ENCODE results near the gene UBE2Q2. TPM values are rescaled to one million over a fixed set of nuclear protein-coding genes. Genes with fewer than 3 reads are reported as not detected.

UBE2Q2 gene
- total and polyA plus RNA-seq, 10 donors: 22.9 to 38.0 (median 30.8) TPM

DNA sequence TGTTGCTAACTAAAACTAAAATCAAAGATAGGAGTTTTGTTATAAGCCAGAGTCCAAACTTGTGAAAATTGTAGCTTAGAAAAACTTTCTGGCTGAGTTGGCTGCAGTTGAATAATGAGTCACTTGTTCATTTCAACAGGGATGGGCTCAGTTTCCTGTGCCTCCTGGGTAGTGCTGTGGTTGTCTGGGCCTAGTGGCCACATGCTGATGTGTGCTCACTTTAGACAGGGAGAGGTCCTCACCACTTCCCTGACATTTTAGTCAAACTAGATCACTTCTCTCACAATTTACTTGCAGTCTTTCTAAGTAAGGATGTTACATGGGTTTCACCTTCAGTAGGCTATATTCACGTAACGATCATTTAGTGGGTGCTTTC lies 6.3 kb upstream of the UBE2Q2 start:
- intact Hi-C loops (cut with DNase I; ENCODE audit: low total_unique reads): no loop called here
- no peak for DNase-seq
- WGBS, 5 donors: 56 to 78% (median 64%) methylated on average over 2 of the region's 2 CpGs
- no peaks in the 10 kb centered on the region for H3K36me3 ChIP-seq
- no peaks in the 10 kb centered on the region for H3K27me3 ChIP-seq (replicated peaks in 1 of 7)
- no peak for TF ChIP-seq POLR2A (IDR thresholded peaks at IDR 0.05)
- no peak for TF ChIP-seq POLR2AphosphoS5 (IDR thresholded peaks at IDR 0.05)
- TF ChIP-seq, protein P1, sequence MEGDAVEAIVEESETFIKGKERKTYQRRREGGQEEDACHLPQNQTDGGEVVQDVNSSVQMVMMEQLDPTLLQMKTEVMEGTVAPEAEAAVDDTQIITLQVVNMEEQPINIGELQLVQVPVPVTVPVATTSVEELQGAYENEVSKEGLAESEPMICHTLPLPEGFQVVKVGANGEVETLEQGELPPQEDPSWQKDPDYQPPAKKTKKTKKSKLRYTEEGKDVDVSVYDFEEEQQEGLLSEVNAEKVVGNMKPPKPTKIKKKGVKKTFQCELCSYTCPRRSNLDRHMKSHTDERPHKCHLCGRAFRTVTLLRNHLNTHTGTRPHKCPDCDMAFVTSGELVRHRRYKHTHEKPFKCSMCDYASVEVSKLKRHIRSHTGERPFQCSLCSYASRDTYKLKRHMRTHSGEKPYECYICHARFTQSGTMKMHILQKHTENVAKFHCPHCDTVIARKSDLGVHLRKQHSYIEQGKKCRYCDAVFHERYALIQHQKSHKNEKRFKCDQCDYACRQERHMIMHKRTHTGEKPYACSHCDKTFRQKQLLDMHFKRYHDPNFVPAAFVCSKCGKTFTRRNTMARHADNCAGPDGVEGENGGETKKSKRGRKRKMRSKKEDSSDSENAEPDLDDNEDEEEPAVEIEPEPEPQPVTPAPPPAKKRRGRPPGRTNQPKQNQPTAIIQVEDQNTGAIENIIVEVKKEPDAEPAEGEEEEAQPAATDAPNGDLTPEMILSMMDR (IDR thresholded peaks at IDR 0.05 in 8 of 11, conservative IDR thresholded peaks at IDR 0.05 in 3 of 11): no peak
- H3K9me3 ChIP-seq: no peaks in the 10 kb centered on the region
- H3K4me3 ChIP-seq: no peak overlapping the region
- H3K4me1 ChIP-seq: peaks cover 0 to 15% (median under 1%) of the 10 kb centered on the region in 6 donors
- H3K27ac ChIP-seq: peak overlapping the region in 1 of 8 donors; percentile 5

DNA sequence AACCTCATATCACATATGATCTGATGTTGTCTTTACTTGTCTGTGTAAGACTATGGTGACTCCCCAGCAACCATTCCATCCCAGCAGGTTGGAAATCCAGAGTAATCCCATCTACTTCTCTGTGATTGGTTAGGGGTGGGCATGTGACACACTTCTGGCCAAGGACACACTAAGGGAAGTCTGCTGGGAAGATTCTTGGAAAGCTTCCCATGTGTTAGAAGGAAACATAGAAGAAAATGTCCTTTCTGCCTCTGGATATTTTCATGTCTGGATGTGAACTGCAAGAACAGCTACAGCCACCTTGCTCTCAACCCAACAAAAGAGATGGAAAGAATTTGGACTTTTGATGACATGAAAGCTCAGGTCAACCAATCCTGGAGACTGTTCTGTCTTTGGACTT lies 2.6 kb upstream of the UBE2Q2 start:
- H3K4me1 ChIP-seq: peaks cover 11 to 43% (median 24%) of the 10 kb centered on the region in 6 donors
- TF ChIP-seq, protein P1 (IDR thresholded peaks at IDR 0.05 in 8 of 11, conservative IDR thresholded peaks at IDR 0.05 in 3 of 11): no peak
- no peak for TF ChIP-seq POLR2AphosphoS5 (IDR thresholded peaks at IDR 0.05)
- no peak for TF ChIP-seq POLR2A (IDR thresholded peaks at IDR 0.05)
- DNase-seq: no peak
- H3K9me3 ChIP-seq: no peaks in the 10 kb centered on the region
- H3K27ac ChIP-seq: peak overlapping the region in 1 of 8 donors; percentile 23
- H3K4me3 ChIP-seq: no peak overlapping the region
- intact Hi-C loops (cut with DNase I; ENCODE audit: low total_unique reads): loop anchor here (10.0 kb wide), 1 partner anchor 64 kb away; the partner anchor contains the start of gene FBXO22
- H3K27me3 ChIP-seq (replicated peaks in 1 of 7): no peaks in the 10 kb centered on the region
- no peaks in the 10 kb centered on the region for H3K36me3 ChIP-seq

DNA sequence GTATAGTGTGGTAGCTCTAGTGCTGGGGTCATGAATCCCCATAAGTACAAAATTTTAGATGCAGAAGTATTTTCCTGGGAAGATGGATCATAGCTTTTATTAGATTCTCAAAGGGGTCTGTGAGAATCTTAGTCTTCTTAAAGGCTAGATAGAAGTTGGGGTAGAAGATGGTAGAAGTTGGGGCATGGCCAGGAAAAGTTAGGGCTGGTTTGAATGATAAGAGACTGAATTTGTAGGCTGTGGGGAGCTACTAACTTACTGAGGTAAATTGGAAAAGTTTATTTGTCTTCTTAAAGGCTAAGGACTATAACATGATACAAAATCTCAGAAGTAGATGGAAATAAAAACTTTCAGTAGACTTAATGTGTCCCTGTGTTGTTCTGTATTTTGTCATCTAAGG lies 1.6 kb upstream of the UBE2Q2 start:
- Histone ChIP-seq H3K36me3 (no peaks in the 10 kb centered on the region), H3K9me3 (no peaks in the 10 kb centered on the region), H3K4me1 (peaks cover 19 to 53% (median 34%) of the 10 kb centered on the region in 6 donors), H3K27ac (no peak overlapping the region), H3K4me3 (no peak overlapping the region), H3K27me3 (replicated peaks in 1 of 7) (no peaks in the 10 kb centered on the region)
- intact Hi-C loops (cut with DNase I; ENCODE audit: low total_unique reads): loop anchor here (10.0 kb wide), 1 partner anchor 63 kb away; the partner anchor contains the start of gene FBXO22
- no peak for TF ChIP-seq POLR2AphosphoS5 (IDR thresholded peaks at IDR 0.05)
- TF ChIP-seq POLR2A (IDR thresholded peaks at IDR 0.05): no peak
- TF ChIP-seq, protein P1 (IDR thresholded peaks at IDR 0.05 in 8 of 11, conservative IDR thresholded peaks at IDR 0.05 in 3 of 11): no peak
- no peak for DNase-seq

DNA sequence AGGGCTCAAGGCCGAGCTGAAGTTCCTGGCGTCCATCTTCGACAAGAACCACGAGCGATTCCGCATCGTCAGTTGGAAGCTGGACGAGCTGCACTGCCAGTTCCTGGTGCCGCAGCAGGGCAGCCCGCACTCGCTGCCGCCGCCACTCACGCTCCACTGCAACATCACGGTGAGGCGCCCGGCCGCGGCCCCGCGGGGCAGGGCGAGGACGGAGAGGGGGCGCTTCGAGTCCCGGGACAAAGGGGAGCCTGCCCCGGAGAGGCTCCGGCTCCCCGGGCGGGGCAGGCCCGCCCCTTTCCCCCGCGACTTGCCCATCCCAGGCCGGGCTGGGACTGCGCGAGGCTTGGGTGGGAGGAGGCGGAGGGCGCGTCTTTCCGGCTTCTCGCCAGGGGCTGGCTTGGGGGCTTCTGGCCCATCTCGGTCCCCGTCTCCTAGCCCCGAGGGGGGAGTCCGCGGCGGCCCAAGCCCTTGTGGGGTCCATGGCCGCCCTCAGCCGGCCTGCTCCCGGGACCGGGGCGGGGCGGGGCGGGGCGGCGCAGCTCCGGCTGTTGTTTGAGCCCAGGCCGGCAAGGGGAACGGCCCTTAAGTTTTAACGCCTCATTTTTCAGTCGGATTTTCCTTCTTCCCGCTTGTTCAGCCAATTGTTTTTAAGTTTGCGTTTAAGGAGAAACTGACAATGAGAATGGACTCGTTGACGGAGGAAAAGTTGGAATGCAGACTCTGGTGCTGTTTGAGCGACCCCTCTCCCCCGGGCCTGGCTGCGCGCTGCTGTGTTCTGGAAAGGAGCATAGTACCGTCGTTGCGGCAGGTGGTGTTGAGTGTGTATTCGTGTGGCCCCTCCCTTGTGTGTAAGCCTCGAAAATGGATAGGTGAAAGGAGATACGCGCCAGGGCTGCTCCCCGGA lies 683 bp downstream of the UBE2Q2 start:
- WGBS, 5 donors: 1 to 2% (median 1%) methylated on average over 28 to 77 of the region's 77 CpGs

More for the DNA sequence above, 683 bp downstream of the UBE2Q2 start:
- TF ChIP-seq, protein P1 (IDR thresholded peaks at IDR 0.05 in 8 of 11, conservative IDR thresholded peaks at IDR 0.05 in 3 of 11): peak in 3 of 11 experiments; percentile 7 to 11 (median 8)
- TF ChIP-seq POLR2A (IDR thresholded peaks at IDR 0.05): no peak
- TF ChIP-seq POLR2AphosphoS5 (IDR thresholded peaks at IDR 0.05): peak; percentile 64 to 84 (median 74)
- intact Hi-C loops (cut with DNase I; ENCODE audit: low total_unique reads): loop anchor here (10.0 kb wide), 1 partner anchor 61 kb away; the partner anchor contains the start of gene FBXO22
- H3K4me1 ChIP-seq: peaks cover 32 to 69% (median 56%) of the 10 kb centered on the region in 6 donors
- H3K9me3 ChIP-seq: no peaks in the 10 kb centered on the region
- H3K36me3 ChIP-seq: no peaks in the 10 kb centered on the region
- DNase-seq: peak; percentile 92
- H3K27ac ChIP-seq: peak overlapping the region; percentile 88 to 96 (median 94)
- H3K27me3 ChIP-seq (replicated peaks in 1 of 7): no peaks in the 10 kb centered on the region
- H3K4me3 ChIP-seq: peak overlapping the region; percentile 64 to 99 (median 93)

All from spleen (tissue), 11 donors.